ENCODE data around the gene SF3B1.
"Not testable (repeated sequence)": the region's sequence is repeated elsewhere in the genome, so short reads cannot be mapped to it uniquely, and the experiment has no call there.

GRCh38 chr2:197379308-197379917, 55.4 kb downstream of the SF3B1 start:
- not testable (repeated sequence) for TF ChIP-seq POLR2A (IDR thresholded peaks at IDR 0.05); CTCF (IDR thresholded peaks at IDR 0.05 in 4 of 5, conservative IDR thresholded peaks at IDR 0.05 in 1 of 5)

Data from gastrocnemius medialis (tissue), 4 donors.